Omental fat pad (tissue), 4 donors: Measurements from ENCODE around the gene MAU2. TPM values are rescaled to one million over a fixed set of nuclear protein-coding genes. Genes with fewer than 3 reads are reported as not detected.
A peak's percentile ranks its signal among the peaks of the same experiment; 100 is the strongest.

Source experiments
- ATAC-seq: fragments of 150-250 bp; one replicate; pipeline ENCODE4 v1.9.1; 2016; ENCODE audit warnings: mild to moderate bottlenecking, moderate library complexity; ENCODE audit not compliant: low FRiP score
- DNase-seq: peaks from one replicate; pipeline ENCODE4 v3.0.0-alpha.2; 2019; ENCODE audit warnings: low spot score
- CTCF ChIP-seq, 3 donors: fragments of 450-650 bp; IDR thresholded peaks; one replicate each; pipeline ENCODE4 v1.5.1; 2016 to 2017; ENCODE audit warnings: antibody characterized with exemption in 3 of 3, mild to moderate bottlenecking in 3 of 3, moderate library complexity in 2 of 3
- total RNA-seq, 4 donors: library from RNA; depleted of rRNA; stranded (reverse); fragments of >200 nt; gene quantifications; one replicate each; pipeline ENCODE4 v1.1.0, GENCODE V29; 2016

Gene MAU2
- total RNA-seq, 4 donors from 2014 or later, result 27.6 to 78.5 (median 44.3) TPM

- no peak for DNase-seq
- ATAC-seq, result no peak
- TF ChIP-seq CTCF (IDR thresholded peaks at IDR 0.05), result no peak
These were observed 60.6 kb downstream of the MAU2 start for GRCh38 chr19:19381007-19381926.

DNA sequence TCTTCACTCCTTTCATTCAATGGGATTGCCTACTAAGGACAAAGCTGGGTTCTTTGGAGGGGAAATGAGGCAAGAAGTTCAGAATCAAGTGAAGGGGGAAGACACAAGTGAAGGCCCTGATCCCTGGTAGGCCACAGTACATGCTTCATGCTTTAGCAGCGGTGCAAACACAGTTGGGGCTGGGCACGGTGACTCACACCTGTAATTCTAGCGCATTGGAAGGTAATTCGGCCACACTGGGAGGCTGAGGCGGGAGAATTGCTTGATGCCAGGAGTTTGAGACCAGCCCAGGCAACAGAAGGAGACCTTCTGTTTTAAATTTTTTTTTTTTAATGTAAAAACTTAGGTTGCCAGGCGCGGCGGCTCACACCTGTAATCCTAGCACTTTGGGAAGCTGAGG is 61.5 kb downstream of the MAU2 start:
- DNase-seq, result no peak
- TF ChIP-seq CTCF (IDR thresholded peaks at IDR 0.05), result no peak
- ATAC-seq, result no peak

DNA sequence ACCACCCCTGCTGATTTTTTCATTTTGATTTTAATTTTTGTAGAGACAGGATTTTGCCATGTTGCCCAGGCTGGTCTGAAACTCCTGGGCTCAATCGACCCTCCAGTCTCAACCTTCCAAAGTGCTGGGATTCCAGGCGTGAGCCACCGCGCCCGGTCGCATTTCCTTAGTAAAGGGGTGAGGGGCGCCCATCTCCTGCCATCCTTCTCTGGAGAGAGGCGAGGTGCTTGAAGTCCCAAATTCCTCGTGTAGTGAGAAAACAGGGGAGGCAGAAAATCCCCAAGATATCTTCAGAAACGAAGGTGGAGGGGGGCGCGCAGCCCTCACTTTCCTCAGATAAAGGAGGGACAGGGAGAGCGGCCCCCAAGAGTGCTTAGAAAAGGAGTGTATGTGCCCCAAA is 63.9 kb downstream of the MAU2 start:
- DNase-seq (no peak), ATAC-seq (no peak)
- TF ChIP-seq CTCF (IDR thresholded peaks at IDR 0.05), result no peak

DNA sequence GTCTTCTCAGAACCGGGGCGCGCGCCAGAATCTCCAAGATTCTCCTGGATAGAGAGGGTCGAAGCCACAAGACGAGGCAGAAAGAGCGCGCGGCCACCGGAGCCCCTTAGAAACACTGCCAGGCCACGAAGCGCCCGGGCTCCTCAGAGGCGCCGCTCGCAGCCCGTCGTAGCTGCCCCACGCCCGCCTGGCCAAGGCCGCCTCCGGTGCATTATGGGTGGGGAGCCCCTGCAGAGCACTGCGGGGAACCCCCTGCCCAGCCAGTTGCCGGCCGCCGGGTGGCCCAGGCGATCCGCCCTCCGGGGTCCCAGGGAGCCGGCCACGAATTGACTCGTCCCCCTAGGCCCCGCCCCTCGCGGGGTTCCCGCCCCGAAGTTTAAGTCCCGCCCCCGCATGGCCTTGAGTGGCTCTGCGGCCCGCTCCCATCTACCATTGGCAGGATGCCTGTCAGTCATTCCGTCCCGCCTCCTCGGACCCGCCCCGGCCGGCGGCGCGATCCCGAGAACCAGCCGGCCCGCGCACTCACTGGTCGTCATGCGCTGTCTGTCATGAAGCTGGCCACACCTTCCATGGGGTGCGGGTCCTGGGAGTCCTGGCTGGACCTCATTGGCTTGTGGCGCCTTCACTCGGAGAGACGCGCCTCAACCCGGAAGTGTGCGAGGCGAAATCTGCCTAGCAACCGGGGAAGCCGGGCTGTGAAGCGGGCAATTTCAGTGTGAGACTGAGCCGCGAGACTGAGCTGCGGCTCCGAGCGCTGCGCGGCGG is 64.7 kb downstream of the MAU2 start:
- TF ChIP-seq CTCF (IDR thresholded peaks at IDR 0.05), result no peak
- ATAC-seq, result peak; percentile 99
- peak; percentile 98 for DNase-seq

DNA sequence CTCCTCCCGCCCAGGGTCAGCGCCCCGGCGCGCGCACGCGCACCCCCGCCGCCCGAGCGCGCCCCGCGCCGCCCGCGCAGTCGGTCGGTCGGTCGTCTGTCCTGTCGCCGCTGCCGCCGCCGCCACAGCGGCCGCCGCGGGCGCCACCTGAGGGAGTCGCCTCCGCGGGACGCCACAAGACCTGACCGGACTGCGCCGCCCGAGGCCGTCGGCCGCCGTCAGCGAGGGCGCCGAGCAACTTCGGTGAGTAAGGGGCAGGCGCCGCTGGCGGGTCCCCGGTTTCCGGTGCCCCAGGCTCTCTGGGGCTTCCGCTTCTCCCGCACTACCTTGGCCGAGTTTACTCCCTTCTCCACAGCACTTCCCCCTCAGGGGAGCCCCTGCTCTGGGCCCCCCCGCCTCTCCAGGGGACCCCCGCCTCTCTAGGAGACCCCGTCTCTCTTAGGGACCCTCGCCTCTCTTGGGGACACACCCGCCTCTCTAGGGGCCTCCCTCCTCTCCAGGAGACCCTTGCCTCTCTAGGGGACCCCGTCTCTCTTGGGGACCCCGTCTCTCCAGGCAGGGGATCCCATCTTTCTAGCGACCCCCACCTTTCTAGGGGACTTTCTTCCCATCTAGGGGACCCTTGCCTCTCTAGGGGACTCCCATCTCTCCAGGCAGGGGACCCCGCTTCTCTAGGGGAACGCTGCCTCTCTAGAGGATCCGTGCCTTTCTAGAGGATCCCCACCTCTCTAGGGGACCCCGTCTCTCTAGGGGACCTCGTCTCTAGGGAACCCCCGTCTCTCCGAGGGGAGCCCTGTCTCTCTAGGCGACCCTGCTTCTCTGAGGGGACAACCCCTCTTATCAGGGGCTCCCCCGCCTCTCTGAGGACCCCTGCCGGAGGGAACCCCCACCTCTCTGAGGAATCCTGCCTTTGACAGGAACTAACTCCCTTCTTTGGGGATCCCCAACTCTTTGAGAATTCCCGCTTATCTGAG is 65.6 kb downstream of the MAU2 start:
- peak; percentile 18 for ATAC-seq

More for the DNA sequence above, 65.6 kb downstream of the MAU2 start:
- DNase-seq, result no peak
- TF ChIP-seq CTCF (IDR thresholded peaks at IDR 0.05), result no peak
